A549 (cell line): Measurements from ENCODE around the gene FBXL13.

Experiments used
- EHF ChIP-seq: fragments of 250-450 bp; sonication (Bioruptor Pico); IDR thresholded peaks from 2 replicates; pipeline ENCODE4 v1.5.0; 2020; ENCODE audit warnings: mild to moderate bottlenecking
- ESRRA ChIP-seq: fragments of 150-350 bp; IDR thresholded peaks from 2 replicates; pipeline ENCODE4 v1.6.1; 2014; ENCODE audit warnings: mild to moderate bottlenecking, low read length, borderline replicate concordance
- FOXS1 ChIP-seq: fragments of 250-450 bp; sonication (Bioruptor Pico); IDR thresholded peaks from 2 replicates; pipeline ENCODE4 v1.5.0; 2020; ENCODE audit warnings: mild to moderate bottlenecking, moderate library complexity
- RAD21 ChIP-seq, 2 experiments: fragments of >200 bp in 1 of 2; sonication (Bioruptor Twin) in 1 of 2; formaldehyde crosslinking in 1 of 2; IDR thresholded peaks in 1 of 2; conservative IDR thresholded peaks in 1 of 2; 2 replicates in 1 of 2; 3 replicates in 1 of 2; pipeline ENCODE4 v1.6.1; 2012 to 2018; ENCODE audit warnings: inconsistent platforms in 1 of 2
- REST ChIP-seq: fragments of 200-600 bp; sonication (generic); IDR thresholded peaks from 2 replicates; pipeline ENCODE4 v1.6.1; 2016; ENCODE audit warnings: antibody characterized with exemption, mild to moderate bottlenecking, moderate library complexity

GRCh38 chr7:102917436-102918353 is 156.9 kb downstream of the FBXL13 start:
- TF ChIP-seq FOXS1 (CRISPR knock-in tag) = no peak
- TF ChIP-seq REST = no peak
- no peak for TF ChIP-seq ESRRA
- no peak for TF ChIP-seq EHF (CRISPR knock-in tag)
- TF ChIP-seq RAD21 (conservative IDR thresholded peaks at IDR 0.05 in 1 of 2, IDR thresholded peaks at IDR 0.05 in 1 of 2) = peak; percentile 37 to 61; a peak in 4 of 5 replicates
